AG09319 (cell line): ENCODE data around the gene KMT5C.

ENCODE experiments used
- DNase-seq: peaks from one replicate; pipeline ENCODE4 v3.0.0-alpha.2; 2010; ENCODE audit warnings: low read depth; ENCODE audit errors: extremely low read depth
- CTCF ChIP-seq: IDR thresholded peaks from 2 replicates; pipeline ENCODE4 v1.5.1; 2011; ENCODE audit warnings: low read depth, mild to moderate bottlenecking, inconsistent platforms, low read length, moderate library complexity

KMT5C gene

GRCh38 chr19:55358493-55358892 lies 18.8 kb downstream of the KMT5C start:
- no peak for DNase-seq
- TF ChIP-seq CTCF = no peak

- DNase-seq = no peak
- no peak for TF ChIP-seq CTCF
Observed at GRCh38 chr19:55358943-55359908, 19.6 kb downstream of the KMT5C start.

- no peak for TF ChIP-seq CTCF
- DNase-seq = no peak
Observed at GRCh38 chr19:55360902-55361301, 21.2 kb downstream of the KMT5C start.

GRCh38 chr19:55362174-55362989 lies 22.7 kb downstream of the KMT5C start:
- DNase-seq = no peak
- TF ChIP-seq CTCF = no peak

- no peak for TF ChIP-seq CTCF
- no peak for DNase-seq
Observed at GRCh38 chr19:55362990-55363716, 23.5 kb downstream of the KMT5C start, which contains the start of gene GARIN5B. GARIN5B (minus strand) TSS chr19:55363260; CDS start chr19:55363066, 194 bp downstream.

GRCh38 chr19:55365245-55365644 lies 25.6 kb downstream of the KMT5C start:
- no peak for TF ChIP-seq CTCF
- no peak for DNase-seq
